ENCODE data around the gene WSB1. TPM values are rescaled to one million over a fixed set of nuclear protein-coding genes. Genes with fewer than 3 reads are reported as not detected.

Gene WSB1
- total and polyA plus RNA-seq, 9 of the 15 experiments (the other 6 are each of a cell fraction or from before 2014, with no cell fraction given) = 22.8 to 229 (median 81.1) TPM

DNA sequence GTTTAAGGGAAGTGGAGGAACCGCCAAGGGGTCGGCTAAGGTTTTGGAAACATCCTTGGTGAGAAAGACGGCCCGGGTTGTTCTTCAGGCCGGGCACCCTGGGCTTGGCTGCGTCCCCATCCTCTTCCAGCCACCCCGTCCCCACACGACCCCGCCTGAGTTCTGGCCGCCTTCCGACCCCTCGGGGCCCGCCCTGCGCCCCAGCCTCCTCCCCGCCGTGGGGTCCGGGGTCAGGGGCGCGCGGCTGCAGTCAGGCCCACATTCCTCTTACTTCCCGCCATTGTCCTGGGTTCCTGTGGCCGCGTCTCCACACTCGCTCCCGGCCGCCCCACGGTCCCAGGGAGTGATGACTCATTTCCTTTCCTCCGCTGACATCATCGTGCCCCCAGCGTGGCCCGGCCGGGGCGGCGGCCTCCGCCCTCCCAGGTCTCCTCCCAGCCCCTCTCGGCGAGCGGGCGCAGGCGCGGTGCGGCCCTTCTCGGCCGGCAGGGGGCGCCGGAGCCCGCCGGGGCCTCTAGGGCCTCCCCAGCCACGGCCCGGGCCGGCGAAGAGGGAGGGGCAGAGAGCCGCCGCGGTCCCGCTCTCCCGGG is 59.6 kb downstream of the WSB1 start (continued):
- TF ChIP-seq, protein P1, sequence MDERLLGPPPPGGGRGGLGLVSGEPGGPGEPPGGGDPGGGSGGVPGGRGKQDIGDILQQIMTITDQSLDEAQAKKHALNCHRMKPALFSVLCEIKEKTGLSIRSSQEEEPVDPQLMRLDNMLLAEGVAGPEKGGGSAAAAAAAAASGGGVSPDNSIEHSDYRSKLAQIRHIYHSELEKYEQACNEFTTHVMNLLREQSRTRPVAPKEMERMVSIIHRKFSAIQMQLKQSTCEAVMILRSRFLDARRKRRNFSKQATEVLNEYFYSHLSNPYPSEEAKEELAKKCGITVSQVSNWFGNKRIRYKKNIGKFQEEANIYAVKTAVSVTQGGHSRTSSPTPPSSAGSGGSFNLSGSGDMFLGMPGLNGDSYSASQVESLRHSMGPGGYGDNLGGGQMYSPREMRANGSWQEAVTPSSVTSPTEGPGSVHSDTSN (CRISPR knock-in tag; IDR thresholded peaks at IDR 0.05; ENCODE audit: low read depth) = no peak
- TF ChIP-seq, protein P1 (tag; conservative IDR thresholded peaks at IDR 0.05; ENCODE audit: low read depth) = no peak
- TF ChIP-seq ZNF212 (CRISPR knock-in tag; IDR thresholded peaks at IDR 0.05) (no peak), CREBBP (IDR thresholded peaks at IDR 0.05; ENCODE audit: low read depth, low read length) (no peak), ERF (CRISPR knock-in tag; IDR thresholded peaks at IDR 0.05) (no peak), ZNF699 (CRISPR knock-in tag; IDR thresholded peaks at IDR 0.05; ENCODE audit: insufficient replicate concordance) (no peak), NFIC (IDR thresholded peaks at IDR 0.05) (no peak; the same call in none of the 2 replicates), ZNF695 (CRISPR knock-in tag; IDR thresholded peaks at IDR 0.05) (no peak), ZNF124 (CRISPR knock-in tag; IDR thresholded peaks at IDR 0.05) (no peak), TCF3 (CRISPR knock-in tag; IDR thresholded peaks at IDR 0.05) (no peak), HDAC2 (IDR thresholded peaks at IDR 0.05) (no peak), SREBF1 (IDR thresholded peaks at IDR 0.05; ENCODE audit: borderline replicate concordance, low read depth, low read length) (0 out of 2 replicates have a peak, but pooled peaks have one; percentile 43), ZBTB7A (IDR thresholded peaks at IDR 0.05; ENCODE audit: borderline replicate concordance, control insufficient read depth, low read depth, low read length) (peak; percentile 83; the same call in 1 of the 2 replicates), CBFB (CRISPR knock-in tag; IDR thresholded peaks at IDR 0.05) (no peak)
- TF ChIP-seq, protein P2, sequence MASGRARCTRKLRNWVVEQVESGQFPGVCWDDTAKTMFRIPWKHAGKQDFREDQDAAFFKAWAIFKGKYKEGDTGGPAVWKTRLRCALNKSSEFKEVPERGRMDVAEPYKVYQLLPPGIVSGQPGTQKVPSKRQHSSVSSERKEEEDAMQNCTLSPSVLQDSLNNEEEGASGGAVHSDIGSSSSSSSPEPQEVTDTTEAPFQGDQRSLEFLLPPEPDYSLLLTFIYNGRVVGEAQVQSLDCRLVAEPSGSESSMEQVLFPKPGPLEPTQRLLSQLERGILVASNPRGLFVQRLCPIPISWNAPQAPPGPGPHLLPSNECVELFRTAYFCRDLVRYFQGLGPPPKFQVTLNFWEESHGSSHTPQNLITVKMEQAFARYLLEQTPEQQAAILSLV (tag; IDR thresholded peaks at IDR 0.05) = no peak
- TF ChIP-seq, protein P3, sequence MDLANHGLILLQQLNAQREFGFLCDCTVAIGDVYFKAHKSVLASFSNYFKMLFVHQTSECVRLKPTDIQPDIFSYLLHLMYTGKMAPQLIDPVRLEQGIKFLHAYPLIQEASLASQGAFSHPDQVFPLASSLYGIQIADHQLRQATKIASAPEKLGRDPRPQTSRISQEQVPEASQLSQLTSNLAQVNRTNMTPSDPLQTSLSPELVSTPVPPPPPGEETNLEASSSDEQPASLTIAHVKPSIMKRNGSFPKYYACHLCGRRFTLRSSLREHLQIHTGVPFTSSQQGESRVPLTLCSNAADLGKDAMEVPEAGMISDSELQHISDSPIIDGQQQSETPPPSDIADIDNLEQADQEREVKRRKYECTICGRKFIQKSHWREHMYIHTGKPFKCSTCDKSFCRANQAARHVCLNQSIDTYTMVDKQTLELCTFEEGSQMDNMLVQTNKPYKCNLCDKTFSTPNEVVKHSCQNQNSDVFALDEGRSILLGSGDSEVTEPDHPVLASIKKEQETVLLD (IDR thresholded peaks at IDR 0.05) = 0 out of 2 replicates have a peak, but pooled peaks have one; percentile 3
- TF ChIP-seq, protein P4, sequence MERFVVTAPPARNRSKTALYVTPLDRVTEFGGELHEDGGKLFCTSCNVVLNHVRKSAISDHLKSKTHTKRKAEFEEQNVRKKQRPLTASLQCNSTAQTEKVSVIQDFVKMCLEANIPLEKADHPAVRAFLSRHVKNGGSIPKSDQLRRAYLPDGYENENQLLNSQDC (CRISPR knock-in tag; IDR thresholded peaks at IDR 0.05) = no peak
- TF ChIP-seq, protein P5, sequence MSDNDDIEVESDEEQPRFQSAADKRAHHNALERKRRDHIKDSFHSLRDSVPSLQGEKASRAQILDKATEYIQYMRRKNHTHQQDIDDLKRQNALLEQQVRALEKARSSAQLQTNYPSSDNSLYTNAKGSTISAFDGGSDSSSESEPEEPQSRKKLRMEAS (CRISPR knock-in tag; IDR thresholded peaks at IDR 0.05) = no peak
- TF ChIP-seq, protein P6, sequence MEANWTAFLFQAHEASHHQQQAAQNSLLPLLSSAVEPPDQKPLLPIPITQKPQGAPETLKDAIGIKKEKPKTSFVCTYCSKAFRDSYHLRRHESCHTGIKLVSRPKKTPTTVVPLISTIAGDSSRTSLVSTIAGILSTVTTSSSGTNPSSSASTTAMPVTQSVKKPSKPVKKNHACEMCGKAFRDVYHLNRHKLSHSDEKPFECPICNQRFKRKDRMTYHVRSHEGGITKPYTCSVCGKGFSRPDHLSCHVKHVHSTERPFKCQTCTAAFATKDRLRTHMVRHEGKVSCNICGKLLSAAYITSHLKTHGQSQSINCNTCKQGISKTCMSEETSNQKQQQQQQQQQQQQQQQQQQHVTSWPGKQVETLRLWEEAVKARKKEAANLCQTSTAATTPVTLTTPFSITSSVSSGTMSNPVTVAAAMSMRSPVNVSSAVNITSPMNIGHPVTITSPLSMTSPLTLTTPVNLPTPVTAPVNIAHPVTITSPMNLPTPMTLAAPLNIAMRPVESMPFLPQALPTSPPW (CRISPR knock-in tag; IDR thresholded peaks at IDR 0.05) = peak; percentile 94
